RPMI7951 (cell line): ENCODE results near the gene PLA2G3. TPM values are rescaled to one million over a fixed set of nuclear protein-coding genes. Genes with fewer than 3 reads are reported as not detected.
A peak's percentile ranks its signal among the peaks of the same experiment; 100 is the strongest.

Experiments used
- DNase-seq: peaks from one replicate; pipeline ENCODE4 v3.0.0-alpha.2; 2012; ENCODE audit warnings: low read depth
- total RNA-seq: library from RNA; depleted of rRNA; stranded (reverse); fragments of >200 nt; shearing (Covaris generic); gene quantifications from 2 replicates; pipeline ENCODE4 v1.2.3, GENCODE V29; 2014; rRNA removed

The PLA2G3 gene
- total RNA-seq, 1 experiment from 2014 or later = 0.12 TPM

DNA sequence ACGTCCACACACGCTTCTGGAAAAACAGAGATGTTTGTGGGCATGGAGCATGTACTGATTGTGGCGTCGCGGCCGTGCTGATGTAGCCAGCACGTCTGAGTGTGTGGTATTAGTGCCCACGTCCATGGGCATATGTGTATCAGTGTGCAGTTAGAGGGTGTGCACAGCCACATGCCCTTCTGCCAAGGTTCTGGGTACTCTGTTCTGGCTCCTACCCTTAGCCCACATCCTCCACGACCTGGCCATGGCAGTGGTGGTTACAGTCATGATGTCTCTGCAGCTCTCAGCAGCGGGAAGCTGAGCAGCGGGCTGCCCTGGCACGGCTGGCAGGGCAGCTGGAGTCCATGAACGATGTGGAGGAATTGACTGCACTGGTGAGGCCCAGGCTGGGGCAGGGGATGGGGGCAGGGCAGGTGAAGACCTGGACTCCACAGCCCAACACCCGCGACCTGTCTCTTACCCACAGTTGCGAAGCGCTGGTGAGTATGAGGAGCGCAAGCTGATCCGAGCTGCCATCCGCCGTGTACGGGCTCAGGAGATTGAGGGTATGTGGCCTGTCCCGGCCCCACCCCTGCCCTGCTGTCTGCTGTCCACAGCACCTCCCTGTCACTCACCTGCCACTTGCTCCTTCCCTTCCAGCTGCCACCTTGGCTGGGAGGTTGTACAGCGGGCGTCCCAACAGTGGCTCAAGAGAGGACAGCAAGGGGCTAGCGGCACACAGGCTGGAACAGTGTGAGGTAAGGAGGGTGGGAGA lies 51.9 kb downstream of the PLA2G3 start:
- no peak for DNase-seq

DNA sequence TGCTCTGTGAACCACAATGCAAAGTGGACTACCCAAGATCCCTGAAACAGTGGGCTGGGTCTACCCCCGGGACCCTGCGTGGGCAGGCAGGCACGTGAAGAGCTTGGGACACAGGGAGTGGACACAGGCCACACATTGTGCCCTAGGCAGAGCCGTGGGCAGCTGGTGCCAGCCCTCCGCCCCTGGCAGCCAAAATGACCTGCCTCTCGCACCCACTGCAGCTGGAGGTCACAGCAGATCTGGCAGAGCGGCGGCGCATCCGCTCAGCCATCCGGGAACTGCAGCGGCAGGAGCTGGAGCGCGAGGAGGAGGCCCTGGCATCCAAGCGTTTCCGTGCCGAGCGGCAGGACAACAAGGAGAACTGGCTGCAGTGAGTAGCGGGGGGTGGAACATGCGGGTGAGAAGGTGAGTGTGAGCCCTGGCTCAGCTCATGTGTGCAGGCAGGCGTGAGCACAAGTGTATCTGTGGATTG lies 52.5 kb downstream of the PLA2G3 start:
- DNase-seq = no peak

DNA sequence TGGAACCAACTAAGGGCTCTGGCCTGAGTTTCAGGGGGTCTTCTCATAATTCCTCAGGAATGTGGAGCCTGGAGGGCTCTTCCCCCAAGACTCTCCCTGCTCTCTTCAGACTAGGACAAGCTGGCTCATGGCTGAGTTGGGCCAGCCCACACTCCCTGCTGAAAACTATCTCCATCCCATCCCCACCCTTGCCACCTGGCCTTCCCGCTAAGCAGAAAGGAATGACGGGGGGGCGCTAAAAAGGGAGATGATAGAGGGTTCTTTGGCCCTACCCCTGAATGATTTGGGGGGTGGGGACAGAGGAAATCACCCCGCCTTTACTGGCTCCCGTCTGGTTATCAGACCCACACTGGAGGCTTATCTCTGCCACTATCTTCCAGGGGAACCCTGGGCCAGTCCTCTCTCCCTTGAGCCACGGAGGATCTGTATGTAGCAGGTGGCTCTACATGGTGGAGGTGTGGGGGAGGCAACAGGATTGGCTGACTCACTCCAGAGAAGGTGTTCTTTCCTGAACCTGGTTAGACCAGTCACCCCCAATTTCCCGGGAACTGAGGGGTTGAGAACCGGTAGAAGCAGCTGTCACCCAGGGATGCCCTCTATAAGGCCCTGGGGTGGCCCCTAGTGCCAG lies 53.5 kb downstream of the PLA2G3 start:
- DNase-seq = no peak

DNA sequence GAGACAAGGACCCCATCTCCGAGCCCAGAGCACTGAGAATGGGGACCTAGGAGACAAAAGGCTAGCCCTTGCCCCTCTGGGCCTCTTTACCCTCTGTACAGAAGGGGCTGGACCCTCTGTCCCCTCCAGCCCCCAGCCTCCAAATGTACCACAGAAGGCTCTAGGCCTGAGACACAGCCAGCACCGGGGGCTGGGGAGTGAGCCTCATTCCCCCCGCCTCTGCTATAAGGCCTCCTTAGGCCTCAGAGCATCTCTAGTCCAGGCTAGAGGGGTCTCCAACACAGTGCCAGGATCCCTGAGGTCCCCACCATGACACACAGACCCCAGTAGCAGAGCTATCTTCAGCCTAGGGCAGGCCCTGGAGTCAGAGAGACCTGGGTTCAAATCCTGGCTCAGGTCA lies 54.4 kb downstream of the PLA2G3 start:
- DNase-seq = no peak

DNA sequence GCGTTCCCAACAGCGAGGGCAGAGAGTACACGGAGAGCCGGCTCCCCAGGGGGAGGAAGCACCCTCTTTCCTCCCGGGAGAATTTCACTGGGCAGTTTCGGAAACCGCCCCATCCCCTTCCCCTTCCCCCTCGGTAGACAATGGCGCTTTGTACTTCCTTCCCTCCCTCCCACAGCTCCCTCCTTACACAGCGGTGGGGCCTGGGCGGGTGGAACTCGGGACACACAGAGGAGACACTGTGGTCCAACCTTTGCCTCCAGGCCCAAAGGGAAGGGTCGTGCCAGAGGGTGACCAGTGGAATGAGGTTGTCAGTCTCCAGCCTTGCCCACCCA lies 54.8 kb downstream of the PLA2G3 start:
- DNase-seq = no peak

DNA sequence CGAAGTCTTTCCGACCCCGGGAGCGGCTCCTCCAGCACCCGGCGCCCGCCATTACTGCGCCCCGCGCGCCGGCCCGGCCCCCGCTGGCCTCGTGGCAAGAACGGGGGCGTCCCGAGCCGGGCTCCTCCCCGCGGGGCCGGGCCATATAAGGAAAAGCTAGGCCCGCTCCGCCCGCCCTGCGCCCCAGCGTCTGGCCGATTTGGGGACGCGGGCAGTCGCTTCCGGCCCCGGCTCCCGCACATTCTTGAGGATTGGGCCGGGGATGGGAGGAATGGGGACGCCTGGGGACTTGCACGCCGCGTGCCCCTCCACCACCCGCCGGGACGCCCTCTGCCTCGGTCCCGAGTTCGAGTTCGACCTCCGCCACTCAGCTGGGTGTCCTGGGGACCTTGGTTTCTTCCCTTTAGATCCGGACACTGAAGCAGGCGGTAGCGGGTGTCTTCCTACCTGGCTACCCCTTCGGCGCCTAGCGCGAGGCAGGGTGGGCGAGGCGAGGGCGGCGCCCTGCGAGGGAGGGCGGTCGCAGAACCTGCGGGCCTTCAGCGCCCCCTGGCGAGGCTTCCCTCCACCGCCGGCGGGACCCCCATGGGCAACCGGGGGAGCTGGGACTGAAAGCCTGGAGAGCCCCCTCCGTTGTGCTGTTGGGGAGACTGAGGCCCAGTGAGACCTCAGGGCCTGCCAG lies 55.4 kb downstream of the PLA2G3 start:
- DNase-seq = peak; percentile 78

Other genes with a start within 250 kb of the PLA2G3 start
- gene MORC2, start 171.7 kb downstream of the PLA2G3 start, total RNA-seq = 7.1 and 8.8 TPM in 2 replicates
- gene TUG1, start 171.2 kb downstream of the PLA2G3 start, total RNA-seq = 26.7 and 41.8 TPM in 2 replicates
- gene SMTN, start 59.2 kb downstream of the PLA2G3 start, total RNA-seq = 53.9 and 72.3 TPM in 2 replicates
- 26.2 and 28.1 TPM in 2 replicates for gene SELENOM, start 32.9 kb downstream of the PLA2G3 start, total RNA-seq
- gene INPP5J, start 17.5 kb downstream of the PLA2G3 start, total RNA-seq = 0.12 and 0.29 TPM in 2 replicates
- gene RNF185, start 19.7 kb upstream of the PLA2G3 start, total RNA-seq = 17.3 and 19.6 TPM in 2 replicates
- gene LIMK2, start 71.8 kb upstream of the PLA2G3 start, total RNA-seq = 8.7 TPM in 2 replicates
- 3.0 and 4.0 TPM in 2 replicates for gene PIK3IP1, start 152.0 kb upstream of the PLA2G3 start, total RNA-seq
- gene PATZ1, start 205.8 kb upstream of the PLA2G3 start, total RNA-seq = 4.4 and 5.2 TPM in 2 replicates